HG02943 (cell line): ENCODE data around the gene VSIG10.
"Not testable (repeated sequence)": the region's sequence is repeated elsewhere in the genome, so short reads cannot be mapped to it uniquely, and the experiment has no call there.

Experiments
- ATAC-seq: cut with Tn5 transposase; IDR thresholded peaks from one replicate; pipeline ENCODE4 v1.9.1; 2021; ENCODE audit warnings: mild to moderate bottlenecking, low read depth, moderate library complexity; ENCODE audit not compliant: unreplicated experiment

VSIG10 gene

DNA sequence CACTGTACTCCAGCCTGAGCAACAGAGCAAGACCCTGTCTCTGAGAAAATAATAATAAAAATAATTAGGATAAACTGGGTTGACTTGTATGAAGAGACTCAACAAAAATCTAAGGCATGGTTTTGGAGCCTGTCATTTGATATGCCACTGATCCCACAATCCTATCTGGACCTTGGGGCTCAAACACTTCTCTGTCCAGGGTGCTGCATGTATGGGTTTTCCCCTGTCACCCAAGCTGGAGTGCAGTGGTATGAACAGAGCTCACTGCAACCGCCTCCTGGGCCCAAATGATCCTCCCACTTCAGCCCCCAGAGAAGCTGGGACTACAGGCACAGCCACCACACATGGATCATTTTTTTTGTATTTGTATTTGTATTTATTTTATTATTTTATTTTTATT lies 5.3 kb upstream of the VSIG10 start:
- no peak for ATAC-seq

GRCh38 chr12:118107694-118108093 lies 3.9 kb upstream of the VSIG10 start:
- ATAC-seq: no peak

DNA sequence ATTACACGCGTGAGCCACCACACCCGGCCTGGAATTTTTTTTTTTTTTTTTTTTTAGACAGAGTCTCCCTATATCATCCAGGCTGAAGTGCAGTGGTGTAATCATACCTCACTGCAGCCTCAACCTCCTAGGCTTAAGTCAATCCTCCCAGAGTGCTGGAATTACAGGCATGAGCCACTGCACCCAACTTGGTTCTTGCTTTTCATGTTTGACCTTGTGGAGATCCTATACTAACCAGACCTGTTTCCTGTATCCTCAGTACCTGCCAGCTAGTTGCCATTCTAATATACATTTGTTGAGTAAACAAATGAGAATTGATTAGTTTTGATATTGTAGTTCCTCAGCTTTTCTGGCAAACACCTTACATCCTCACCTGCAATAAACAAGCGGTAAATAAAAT lies 3.2 kb upstream of the VSIG10 start:
- no peak for ATAC-seq

- no peak for ATAC-seq
Observed at GRCh38 chr12:118103201-118103600, 610 bp downstream of the VSIG10 start.

DNA sequence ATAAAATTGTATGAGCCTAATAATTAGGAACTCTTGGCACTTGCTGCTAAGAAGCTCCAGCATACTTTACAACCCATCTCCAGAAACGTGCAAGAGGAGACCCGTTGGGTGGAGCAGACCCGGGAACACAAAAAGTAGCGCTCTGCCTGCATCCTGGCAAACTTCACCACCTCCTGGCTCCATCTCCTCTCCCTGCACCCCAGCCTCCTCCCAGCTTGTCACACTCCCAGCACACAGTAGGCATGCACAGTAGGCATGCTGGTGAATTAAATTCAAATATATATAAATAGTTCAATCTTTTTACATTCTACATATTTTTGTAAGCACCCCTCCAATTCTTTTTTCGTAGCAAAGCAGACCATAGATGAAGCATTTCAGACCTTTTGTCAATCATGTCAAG lies 1.2 kb downstream of the VSIG10 start:
- no peak for ATAC-seq

- no peak for ATAC-seq
Observed at GRCh38 chr12:118102070-118102469, 1.7 kb downstream of the VSIG10 start.

DNA sequence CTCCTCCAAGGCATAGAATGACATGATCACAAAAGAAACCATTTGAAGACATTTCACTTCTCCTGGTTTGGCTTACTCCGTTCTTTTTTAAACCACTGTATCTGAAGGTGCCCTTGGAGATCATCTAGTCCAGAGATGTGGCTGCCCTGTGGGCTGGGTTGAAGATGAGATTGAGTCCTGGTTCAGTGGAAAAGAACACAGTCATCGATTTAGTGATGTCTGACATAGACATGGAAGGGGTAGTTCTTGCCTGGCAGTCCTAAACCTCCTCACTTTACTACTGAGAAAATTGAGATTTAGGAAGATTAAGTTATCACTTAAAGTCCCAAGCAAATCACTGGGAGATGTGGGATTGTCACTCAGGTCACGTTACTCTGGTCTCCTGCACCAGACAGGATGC lies 2.8 kb downstream of the VSIG10 start:
- no peak for ATAC-seq

DNA sequence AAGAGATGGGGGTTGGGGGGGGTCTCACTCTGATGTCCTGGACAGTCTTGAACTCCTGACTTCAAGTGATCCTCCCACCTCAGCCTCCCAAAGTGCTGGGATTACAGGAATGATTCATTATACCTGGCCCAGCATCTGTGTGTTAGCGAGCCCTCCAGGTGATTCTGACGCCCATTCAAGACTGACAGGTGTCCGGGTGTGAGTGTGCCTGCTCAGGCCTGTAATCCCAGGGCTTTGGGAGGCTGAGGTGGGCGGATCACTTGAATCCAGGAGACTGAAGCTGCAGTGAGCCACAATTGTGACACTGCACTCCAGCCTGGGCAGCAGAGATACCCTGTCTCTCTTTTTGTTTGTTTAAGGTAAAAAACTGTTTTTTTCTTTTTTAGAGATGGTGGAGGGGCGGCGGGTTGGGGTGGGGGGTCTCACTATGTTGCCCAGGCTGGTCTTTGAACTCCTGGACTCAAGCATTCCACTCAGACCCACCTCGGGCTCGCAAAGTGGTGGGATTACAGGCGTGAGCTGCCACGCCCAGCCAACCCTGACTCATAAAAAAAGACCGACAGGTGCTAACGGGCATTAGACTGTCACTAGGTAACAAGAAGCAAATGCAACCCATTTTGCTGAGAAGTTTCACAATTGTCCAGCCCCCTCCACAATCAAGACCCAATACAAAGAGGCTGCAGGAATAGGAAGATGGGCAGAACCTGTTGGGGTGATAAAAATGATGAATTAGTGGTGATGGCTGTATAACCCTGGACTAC lies 4.7 kb downstream of the VSIG10 start:
- no peak for ATAC-seq

- ATAC-seq: no peak
Observed at GRCh38 chr12:118098401-118098800, 5.4 kb downstream of the VSIG10 start.

GRCh38 chr12:118094039-118094438 lies 9.8 kb downstream of the VSIG10 start:
- ATAC-seq: no peak

DNA sequence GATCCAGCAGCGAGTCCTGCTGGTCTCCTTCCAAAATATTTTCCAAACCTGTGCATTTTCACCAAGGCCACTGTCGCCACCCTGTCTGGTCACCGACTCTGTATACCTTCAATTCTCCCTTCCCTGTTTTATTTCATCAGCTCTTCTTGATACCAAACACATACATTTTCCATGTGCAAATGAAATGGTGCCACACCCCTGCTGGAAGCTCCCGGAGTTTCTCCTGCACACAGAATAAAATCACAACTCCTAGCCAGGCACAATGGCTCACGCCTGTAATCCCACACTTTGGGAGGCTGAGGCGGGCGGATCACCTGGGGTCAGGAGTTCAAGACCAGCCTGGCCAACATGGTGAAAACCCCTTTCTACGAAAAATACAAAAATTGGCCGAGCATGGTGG lies 14.0 kb downstream of the VSIG10 start:
- ATAC-seq: no peak

DNA sequence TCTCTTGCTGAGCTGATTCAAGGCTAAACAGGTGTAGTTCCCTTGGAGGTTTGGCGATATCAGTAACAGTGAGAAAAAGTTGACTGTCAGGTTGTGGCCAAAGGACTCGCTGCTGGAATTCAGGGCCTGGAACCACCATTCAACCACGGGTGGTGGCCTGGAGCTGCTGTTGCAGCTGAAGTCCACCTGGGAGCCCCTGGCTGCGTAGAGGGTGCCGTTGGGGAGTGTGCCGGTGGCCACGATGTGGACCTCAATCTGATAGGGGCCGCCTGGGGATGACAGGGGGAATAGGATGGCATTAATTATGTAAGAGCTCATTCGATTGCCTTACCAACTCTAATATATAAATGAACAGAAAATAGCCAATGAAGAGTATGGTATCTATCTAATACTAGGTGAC lies 21.6 kb downstream of the VSIG10 start:
- no peak for ATAC-seq

GRCh38 chr12:118081521-118081920 lies 22.3 kb downstream of the VSIG10 start:
- not testable (repeated sequence) for ATAC-seq

GRCh38 chr12:118073768-118074167 lies 30.0 kb downstream of the VSIG10 start:
- ATAC-seq: no peak

- no peak for ATAC-seq
Observed at GRCh38 chr12:118070650-118071049, 33.2 kb downstream of the VSIG10 start.

- no peak for ATAC-seq
Observed at GRCh38 chr12:118068445-118068844, 35.4 kb downstream of the VSIG10 start.

DNA sequence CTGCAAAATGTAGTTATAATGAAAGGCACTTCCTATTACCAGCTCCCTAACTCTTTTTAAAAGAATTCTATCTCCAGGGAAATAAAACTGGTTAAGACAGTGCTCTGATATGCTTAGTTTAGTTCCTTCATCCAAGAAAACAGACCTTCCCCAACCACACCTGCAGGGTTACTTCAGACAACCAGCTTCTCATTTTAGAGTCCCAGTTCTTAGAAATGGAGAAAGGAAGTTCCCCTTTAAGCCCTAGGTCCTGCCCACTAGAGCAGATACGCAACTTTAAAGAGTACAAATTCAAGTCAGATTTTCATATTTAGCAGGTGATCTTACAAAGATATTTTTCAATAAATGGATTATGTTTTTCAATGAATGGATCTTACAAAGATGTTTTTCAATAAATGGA lies 38.4 kb downstream of the VSIG10 start:
- ATAC-seq: no peak

GRCh38 chr12:118064608-118065007 lies 39.2 kb downstream of the VSIG10 start:
- no peak for ATAC-seq

DNA sequence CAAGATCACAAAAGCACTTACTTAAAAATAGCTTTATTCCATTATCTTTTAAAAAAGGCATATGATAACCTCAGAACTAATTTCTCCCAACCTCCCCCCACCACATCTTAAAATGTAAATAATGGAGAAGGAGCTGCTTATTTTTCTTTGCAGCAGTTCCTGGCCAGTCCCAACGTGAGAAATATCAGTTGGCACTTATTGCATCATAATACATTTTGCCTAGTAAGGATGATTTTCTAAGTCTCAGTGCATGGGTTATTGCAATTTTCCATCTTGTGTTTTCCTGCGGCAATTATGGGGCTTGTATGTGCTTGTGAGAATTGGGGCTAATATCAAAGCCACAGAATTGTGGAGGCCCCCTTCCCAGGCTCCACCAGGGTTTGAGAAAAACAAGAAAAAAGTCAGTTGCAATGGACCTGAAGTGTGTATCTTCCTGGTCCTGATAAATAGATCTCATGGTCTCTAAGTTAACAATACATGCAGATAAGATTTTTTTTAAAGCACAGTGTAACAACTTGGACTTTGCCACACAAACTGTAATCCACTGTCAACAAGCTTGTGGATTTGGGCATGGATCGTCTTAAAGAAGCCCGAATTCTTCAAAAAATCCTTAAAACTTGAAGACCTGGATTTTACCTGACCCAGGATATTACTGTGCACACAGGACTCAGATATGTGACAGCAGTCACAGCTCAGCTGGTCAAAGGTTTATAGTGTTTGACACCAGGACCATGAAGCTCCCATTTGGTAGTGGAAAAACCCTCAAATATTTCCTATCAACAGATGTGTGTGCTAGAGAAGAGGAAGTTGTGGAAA lies 40.0 kb downstream of the VSIG10 start:
- no peak for ATAC-seq

DNA sequence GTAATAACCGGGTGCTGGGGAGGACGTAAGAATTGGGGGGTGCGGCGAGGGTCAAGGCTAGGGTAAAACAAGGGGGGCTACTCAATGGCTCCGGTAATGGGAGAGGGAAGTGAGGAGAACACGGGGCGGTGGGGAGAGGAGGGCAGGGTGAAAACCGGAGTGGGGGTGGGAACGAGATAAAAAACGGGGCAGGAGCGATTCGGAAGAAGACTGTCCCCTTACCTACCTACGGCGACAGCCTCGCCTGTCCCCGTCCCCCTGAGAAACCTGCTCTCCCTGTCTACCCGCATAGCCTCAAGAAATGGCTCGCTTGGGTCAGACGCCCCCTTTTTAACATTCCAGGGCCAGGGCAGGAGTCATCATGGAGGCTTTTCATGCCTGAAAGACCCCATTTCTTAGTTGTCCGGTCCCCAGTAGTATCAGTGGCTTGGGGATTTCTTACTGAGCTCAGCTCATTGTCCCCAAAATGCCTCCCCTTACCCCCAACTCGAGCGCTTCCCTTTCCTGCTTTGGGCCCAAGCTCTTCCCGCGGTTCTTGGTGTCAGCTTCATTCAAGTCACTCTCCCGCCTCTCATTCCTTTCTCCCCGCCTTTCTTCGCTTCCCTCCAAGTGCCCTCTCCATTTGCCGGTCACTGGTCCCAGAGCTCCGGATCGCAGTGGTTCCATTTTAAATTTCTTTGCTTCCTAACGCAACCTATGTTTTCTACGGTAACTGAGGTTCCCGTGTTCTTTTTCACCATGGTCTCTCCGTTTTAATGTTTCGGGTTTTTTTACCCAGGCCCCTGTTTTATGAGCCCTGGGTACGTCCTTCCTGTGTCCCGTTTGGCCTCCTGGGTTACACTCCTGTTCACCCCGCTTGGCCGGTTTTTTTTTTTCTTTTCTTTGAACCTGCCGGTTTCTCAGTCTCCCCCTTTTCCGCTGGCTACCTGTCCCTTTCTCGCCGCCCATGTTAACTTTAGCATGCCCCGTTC lies 41.7 kb downstream of the VSIG10 start:
- no peak for ATAC-seq
